Fibroblast of gingiva (primary cell): ENCODE data around the gene CELA2B.
A peak's percentile ranks its signal among the peaks of the same experiment; 100 is the strongest.
"Not testable (repeated sequence)": the region's sequence is repeated elsewhere in the genome, so short reads cannot be mapped to it uniquely, and the experiment has no call there.

Source experiments
- DNase-seq: peaks from one replicate; pipeline ENCODE4 v3.0.0-alpha.2; 2011; ENCODE audit warnings: low read depth

Gene CELA2B

GRCh38 chr1:15475752-15476314, at the start of gene CELA2B:
CELA2B (plus strand) TSS chr1:15476104; CDS start chr1:15476126, 22 bp downstream.
- peak; percentile 13 for DNase-seq

- DNase-seq: peak; percentile 15
These were observed 49.2 kb upstream of the CELA2B start for GRCh38 chr1:15426492-15427279.

- no peak for DNase-seq
These were observed 48.6 kb upstream of the CELA2B start for GRCh38 chr1:15427280-15427666.

DNA sequence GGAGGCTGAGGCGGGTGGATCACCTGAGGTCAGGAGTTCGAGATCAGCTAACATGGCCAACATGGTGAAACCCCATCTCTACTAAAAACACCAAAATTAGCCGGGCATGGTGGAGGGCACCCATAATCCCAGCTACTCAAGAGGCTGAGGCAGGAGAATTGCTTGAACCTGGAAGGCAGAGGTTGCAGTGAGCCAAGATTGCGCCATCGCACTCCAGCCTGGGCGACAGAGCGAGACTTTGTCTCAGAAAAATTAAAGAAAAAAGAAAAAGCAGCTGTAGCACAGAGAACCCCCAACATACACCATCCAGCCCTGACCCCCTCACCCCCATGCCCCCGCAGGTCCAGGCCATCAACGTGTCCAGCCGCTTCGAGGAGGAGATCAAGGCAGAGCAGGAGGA, 47.7 kb upstream of the CELA2B start:
- DNase-seq: not testable (repeated sequence)

GRCh38 chr1:15428815-15429435, 47.0 kb upstream of the CELA2B start:
- no peak for DNase-seq

DNA sequence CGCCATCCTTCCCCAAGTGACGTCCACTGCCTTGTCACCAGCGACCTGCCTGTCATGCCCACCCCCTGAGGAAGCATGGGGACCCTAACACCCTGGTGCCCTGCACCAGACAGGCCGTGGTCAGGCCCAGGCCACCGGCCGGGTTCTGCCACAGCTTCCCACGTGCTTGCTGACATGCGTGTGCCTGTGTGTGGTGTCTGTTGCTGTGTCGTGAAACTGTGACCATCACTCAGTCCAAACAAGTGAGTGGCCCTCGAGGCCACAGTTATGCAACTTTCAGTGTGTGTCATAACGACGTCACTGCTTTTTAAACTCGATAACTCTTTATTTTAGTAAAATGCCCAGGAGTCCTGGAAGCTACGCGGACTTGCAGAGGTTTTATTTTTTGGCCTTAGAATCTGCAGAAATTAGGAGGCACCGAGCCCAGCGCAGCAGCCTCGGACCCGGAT, 46.2 kb upstream of the CELA2B start:
- DNase-seq: peak; percentile 55

- DNase-seq: peak; percentile 24
These were observed 44.9 kb upstream of the CELA2B start for GRCh38 chr1:15430787-15431570.

DNA sequence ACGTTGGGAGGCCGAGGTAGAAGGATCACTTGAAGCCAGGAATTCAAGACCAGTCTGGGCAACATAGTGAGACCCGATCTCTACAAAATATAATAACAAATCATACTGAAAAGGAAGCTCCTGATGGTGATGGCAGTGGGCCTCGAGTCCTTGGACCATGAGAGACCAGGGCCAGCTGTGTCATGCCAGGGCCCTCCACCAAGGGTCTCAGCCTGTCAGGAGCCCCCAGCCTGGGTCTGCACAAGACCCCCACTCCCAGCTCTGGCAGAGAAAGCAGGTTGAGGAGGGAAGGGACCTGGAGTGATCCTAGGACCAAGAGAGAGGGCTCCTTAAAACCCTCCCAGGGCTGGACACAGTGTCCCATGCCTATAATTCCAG, 44.3 kb upstream of the CELA2B start:
- DNase-seq: no peak

GRCh38 chr1:15432324-15432723, 43.6 kb upstream of the CELA2B start:
- DNase-seq: no peak

- DNase-seq: no peak
These were observed 42.4 kb upstream of the CELA2B start for GRCh38 chr1:15433471-15433870.

- DNase-seq: peak; percentile 94
These were observed 41.2 kb upstream of the CELA2B start for GRCh38 chr1:15434739-15435138.

- no peak for DNase-seq
These were observed 40.4 kb upstream of the CELA2B start for GRCh38 chr1:15435239-15436077.

DNA sequence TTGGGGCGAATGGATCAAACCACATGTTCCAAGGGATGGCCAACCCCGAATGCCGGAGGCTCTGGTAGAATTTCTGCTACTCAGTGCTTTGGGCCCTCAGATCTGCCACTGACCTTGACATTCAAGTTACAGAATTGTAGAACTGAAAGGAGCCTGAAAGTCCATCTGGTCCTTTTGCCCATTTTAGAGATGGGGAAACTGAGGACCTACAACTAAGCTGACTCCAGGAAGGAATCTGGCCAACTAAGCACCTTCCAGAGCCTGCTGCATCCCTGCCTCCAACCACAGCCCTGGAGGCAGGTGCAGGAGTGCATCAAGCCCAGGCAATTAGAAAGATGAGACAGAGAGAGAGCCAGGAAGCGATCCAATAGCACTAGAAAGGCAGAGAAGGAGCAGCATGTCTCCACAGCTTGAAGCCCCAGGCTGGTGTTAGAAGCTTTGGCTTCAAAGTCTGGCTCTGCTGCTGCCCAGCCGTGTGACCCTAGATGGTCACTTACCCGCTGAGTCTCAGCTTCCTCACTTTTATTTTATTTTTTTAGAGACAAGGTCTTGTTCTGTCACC, 38.9 kb upstream of the CELA2B start:
- DNase-seq: no peak

- DNase-seq: no peak
These were observed 36.6 kb upstream of the CELA2B start for GRCh38 chr1:15439325-15439724.

DNA sequence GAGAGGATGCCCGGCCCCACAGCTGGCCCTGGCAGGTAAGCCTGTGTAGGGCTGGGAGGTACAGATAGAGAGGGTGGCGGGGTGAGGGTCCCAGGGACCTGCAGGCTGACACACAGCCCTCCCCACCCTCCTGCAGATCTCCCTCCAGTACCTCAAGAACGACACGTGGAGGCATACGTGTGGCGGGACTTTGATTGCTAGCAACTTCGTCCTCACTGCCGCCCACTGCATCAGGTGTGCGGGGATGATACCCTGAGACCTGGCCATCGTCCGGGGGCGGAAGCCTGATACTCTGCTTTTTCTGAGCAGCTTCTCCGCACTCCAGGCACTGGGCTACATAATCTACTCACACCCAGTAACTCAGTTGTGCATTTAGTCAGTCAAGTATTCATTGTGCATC, 35.5 kb upstream of the CELA2B start:
- DNase-seq: no peak

DNA sequence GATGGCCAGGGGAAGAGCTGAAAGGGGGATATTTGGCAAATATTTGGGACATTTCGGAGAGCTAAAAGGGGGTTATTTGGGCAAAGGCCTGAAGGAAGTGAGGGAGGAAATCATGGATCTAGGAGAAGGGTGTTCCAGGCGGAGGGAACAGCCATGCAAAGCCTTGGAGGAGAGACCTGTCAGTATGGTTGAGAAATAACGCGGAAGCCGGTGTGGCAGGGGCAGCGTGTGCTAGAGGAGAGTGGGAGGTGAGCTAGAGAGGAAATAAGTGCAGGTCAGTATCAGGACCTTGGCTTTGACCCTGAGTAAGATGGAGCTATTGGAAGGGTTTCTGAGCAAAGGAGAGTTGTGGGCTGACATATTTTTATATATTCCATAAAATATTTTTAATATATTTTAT, 34.7 kb upstream of the CELA2B start:
- no peak for DNase-seq

GRCh38 chr1:15442119-15442518, 33.8 kb upstream of the CELA2B start:
- no peak for DNase-seq

DNA sequence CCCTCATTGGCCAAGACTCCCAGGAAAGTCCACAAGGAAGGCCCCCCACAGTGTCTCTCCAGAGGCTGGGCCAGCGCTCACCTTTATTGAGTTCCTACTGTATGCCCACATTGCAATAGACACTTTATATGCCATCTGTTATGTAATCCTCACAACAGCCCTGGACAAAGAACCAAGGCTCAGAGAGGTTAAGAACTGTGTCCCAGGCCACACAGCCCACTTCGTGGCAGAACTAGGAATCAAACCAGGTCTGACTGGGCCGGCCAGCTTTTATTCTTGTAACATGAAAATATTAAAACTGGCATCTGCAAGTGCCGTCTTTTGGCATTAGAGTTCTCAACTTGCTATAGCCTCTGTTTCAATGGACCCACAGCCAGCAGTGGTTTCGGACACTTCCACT, 33.1 kb upstream of the CELA2B start:
- no peak for DNase-seq

- DNase-seq: no peak
These were observed 32.6 kb upstream of the CELA2B start for GRCh38 chr1:15443281-15443680.

- DNase-seq: no peak
These were observed 31.2 kb upstream of the CELA2B start for GRCh38 chr1:15444468-15445389.
